ENCODE measurements around the gene SPTAN1.

DNA sequence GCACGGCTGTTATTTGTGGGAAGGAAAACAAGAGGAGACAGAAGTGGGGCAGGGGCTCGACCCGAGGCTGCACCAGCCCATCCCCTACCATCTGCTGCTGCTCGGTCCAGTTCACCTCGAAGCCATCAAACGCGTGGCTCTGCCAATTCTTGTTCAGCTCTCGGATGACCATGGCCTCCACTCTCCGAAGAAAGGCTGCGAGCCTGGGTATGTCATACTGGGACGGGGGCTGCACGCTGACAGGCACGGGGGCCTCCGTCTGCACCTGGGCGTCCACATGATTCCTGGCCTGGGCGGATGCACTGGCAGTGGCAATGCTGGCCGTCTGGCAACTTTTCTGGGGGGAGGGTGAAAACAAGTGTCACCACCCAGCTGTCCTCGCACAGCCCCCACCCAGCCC is 88.2 kb downstream of the SPTAN1 start:
- no peak for TF ChIP-seq POLR2A (IDR thresholded peaks at IDR 0.05)
- TF ChIP-seq, protein P1, sequence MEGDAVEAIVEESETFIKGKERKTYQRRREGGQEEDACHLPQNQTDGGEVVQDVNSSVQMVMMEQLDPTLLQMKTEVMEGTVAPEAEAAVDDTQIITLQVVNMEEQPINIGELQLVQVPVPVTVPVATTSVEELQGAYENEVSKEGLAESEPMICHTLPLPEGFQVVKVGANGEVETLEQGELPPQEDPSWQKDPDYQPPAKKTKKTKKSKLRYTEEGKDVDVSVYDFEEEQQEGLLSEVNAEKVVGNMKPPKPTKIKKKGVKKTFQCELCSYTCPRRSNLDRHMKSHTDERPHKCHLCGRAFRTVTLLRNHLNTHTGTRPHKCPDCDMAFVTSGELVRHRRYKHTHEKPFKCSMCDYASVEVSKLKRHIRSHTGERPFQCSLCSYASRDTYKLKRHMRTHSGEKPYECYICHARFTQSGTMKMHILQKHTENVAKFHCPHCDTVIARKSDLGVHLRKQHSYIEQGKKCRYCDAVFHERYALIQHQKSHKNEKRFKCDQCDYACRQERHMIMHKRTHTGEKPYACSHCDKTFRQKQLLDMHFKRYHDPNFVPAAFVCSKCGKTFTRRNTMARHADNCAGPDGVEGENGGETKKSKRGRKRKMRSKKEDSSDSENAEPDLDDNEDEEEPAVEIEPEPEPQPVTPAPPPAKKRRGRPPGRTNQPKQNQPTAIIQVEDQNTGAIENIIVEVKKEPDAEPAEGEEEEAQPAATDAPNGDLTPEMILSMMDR (IDR thresholded peaks at IDR 0.05), result no peak
